ENCODE measurements around the gene TTYH1.

Gene TTYH1

GRCh38 chr19:54434112-54434872, 19.0 kb downstream of the TTYH1 start:
- Histone ChIP-seq H3K79me2 (ENCODE audit: insufficient read depth, low read length) (no peaks in the 10 kb centered on the region), H3K9ac (ENCODE audit: low read depth, low read length, poor library complexity, severe bottlenecking) (no peak overlapping the region), H3K9me2 (replicated peaks; ENCODE audit: low read depth, low read length) (no peaks in the 10 kb centered on the region), H3F3A (ENCODE audit: low read depth) (no peaks in the 10 kb centered on the region), H3K4me3 (ENCODE audit: low read length, poor library complexity, severe bottlenecking) (no peak overlapping the region), H3K4me2 (ENCODE audit: low read depth, low read length, poor library complexity, severe bottlenecking) (no peak overlapping the region), H3K9me3 (ENCODE audit: insufficient read depth, low read depth, low read length) (no peaks in the 10 kb centered on the region), H3K36me3 (ENCODE audit: insufficient read depth, low read length) (no peaks in the 10 kb centered on the region), H4K20me1 (ENCODE audit: insufficient read depth, low read length, poor library complexity, severe bottlenecking) (no peaks in the 10 kb centered on the region), H2AFZ (ENCODE audit: low read length) (no peak overlapping the region), H3K27me3 (ENCODE audit: insufficient read depth, low read length, poor library complexity, severe bottlenecking) (no peaks in the 10 kb centered on the region), H3K4me1 (ENCODE audit: insufficient read depth, low read length, poor library complexity, severe bottlenecking) (no peaks in the 10 kb centered on the region)
- TF ChIP-seq CTCF (conservative IDR thresholded peaks at IDR 0.05; ENCODE audit: low read length) (no peak), EZH2phosphoT487 (IDR thresholded peaks at IDR 0.05; ENCODE audit: borderline replicate concordance) (no peak)

DNA sequence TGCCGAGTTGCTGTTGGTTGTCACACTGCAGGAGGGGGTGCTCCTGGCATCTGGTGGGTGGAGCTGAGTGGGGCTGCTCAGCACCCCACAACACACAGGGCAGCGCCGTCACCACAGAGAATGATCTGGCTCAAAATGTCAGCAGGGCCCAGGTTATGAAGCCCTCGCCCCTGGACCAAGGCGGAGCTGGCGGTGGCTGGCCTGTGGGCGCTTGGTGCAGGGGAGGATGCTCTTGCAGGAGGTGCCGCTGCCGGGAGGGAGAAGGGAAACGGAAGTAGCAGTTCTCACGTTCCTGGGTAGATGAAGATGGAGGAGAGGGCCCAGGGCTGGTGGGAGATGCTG, 19.6 kb downstream of the TTYH1 start:
- Histone ChIP-seq H3K4me3 (ENCODE audit: low read length, poor library complexity, severe bottlenecking) (no peak overlapping the region), H3K79me2 (ENCODE audit: insufficient read depth, low read length) (no peaks in the 10 kb centered on the region), H3K4me1 (ENCODE audit: insufficient read depth, low read length, poor library complexity, severe bottlenecking) (no peaks in the 10 kb centered on the region), H2AFZ (ENCODE audit: low read length) (no peak overlapping the region), H3K4me2 (ENCODE audit: low read depth, low read length, poor library complexity, severe bottlenecking) (no peak overlapping the region), H3K27me3 (ENCODE audit: insufficient read depth, low read length, poor library complexity, severe bottlenecking) (no peaks in the 10 kb centered on the region), H3F3A (ENCODE audit: low read depth) (no peaks in the 10 kb centered on the region), H3K36me3 (ENCODE audit: insufficient read depth, low read length) (no peaks in the 10 kb centered on the region), H3K9me2 (replicated peaks; ENCODE audit: low read depth, low read length) (no peaks in the 10 kb centered on the region), H3K9ac (ENCODE audit: low read depth, low read length, poor library complexity, severe bottlenecking) (no peak overlapping the region), H4K20me1 (ENCODE audit: insufficient read depth, low read length, poor library complexity, severe bottlenecking) (no peaks in the 10 kb centered on the region), H3K9me3 (ENCODE audit: insufficient read depth, low read depth, low read length) (no peaks in the 10 kb centered on the region)
- TF ChIP-seq CTCF (conservative IDR thresholded peaks at IDR 0.05; ENCODE audit: low read length) = no peak
- no peak for TF ChIP-seq EZH2phosphoT487 (IDR thresholded peaks at IDR 0.05; ENCODE audit: borderline replicate concordance)

- H3K79me2 ChIP-seq (ENCODE audit: insufficient read depth, low read length) = no peaks in the 10 kb centered on the region
- H3F3A ChIP-seq (ENCODE audit: low read depth) = no peaks in the 10 kb centered on the region
- no peaks in the 10 kb centered on the region for H3K9me3 ChIP-seq (ENCODE audit: insufficient read depth, low read depth, low read length)
- no peak overlapping the region for H3K4me2 ChIP-seq (ENCODE audit: low read depth, low read length, poor library complexity, severe bottlenecking)
- no peak for TF ChIP-seq CTCF (conservative IDR thresholded peaks at IDR 0.05; ENCODE audit: low read length)
- no peak for TF ChIP-seq EZH2phosphoT487 (IDR thresholded peaks at IDR 0.05; ENCODE audit: borderline replicate concordance)
- no peaks in the 10 kb centered on the region for H4K20me1 ChIP-seq (ENCODE audit: insufficient read depth, low read length, poor library complexity, severe bottlenecking)
- no peaks in the 10 kb centered on the region for H3K9me2 ChIP-seq (replicated peaks; ENCODE audit: low read depth, low read length)
- H2AFZ ChIP-seq (ENCODE audit: low read length) = no peak overlapping the region
- H3K9ac ChIP-seq (ENCODE audit: low read depth, low read length, poor library complexity, severe bottlenecking) = no peak overlapping the region
- H3K27me3 ChIP-seq (ENCODE audit: insufficient read depth, low read length, poor library complexity, severe bottlenecking) = no peaks in the 10 kb centered on the region
- H3K4me1 ChIP-seq (ENCODE audit: insufficient read depth, low read length, poor library complexity, severe bottlenecking) = no peaks in the 10 kb centered on the region
- no peaks in the 10 kb centered on the region for H3K36me3 ChIP-seq (ENCODE audit: insufficient read depth, low read length)
- no peak overlapping the region for H3K4me3 ChIP-seq (ENCODE audit: low read length, poor library complexity, severe bottlenecking)
Measured at GRCh38 chr19:54435551-54436016, 20.3 kb downstream of the TTYH1 start.

All from Loucy (cell line).